H9 (cell line): ENCODE measurements around the gene ACTN3. TPM values are rescaled to one million over a fixed set of nuclear protein-coding genes. Genes with fewer than 3 reads are reported as not detected.

Source experiments
- DNase-seq: peaks from one replicate; pipeline ENCODE4 v3.0.0-alpha.2; 2017
- H2AFZ ChIP-seq: one replicate; pipeline ENCODE4 v1.6.1; 2013; ENCODE audit warnings: mild to moderate bottlenecking, low read length, control low read depth, moderate library complexity
- H2AK5ac ChIP-seq: 2 replicates; pipeline ENCODE4 v1.6.1; 2013; ENCODE audit warnings: low read length, control low read depth, mixed read lengths; ENCODE audit not compliant: insufficient read length
- H2BK120ac ChIP-seq: one replicate; pipeline ENCODE4 v1.6.1; 2013; ENCODE audit warnings: low read depth, mild to moderate bottlenecking, low read length, control low read depth, inconsistent platforms; ENCODE audit not compliant: poor library complexity, severe bottlenecking
- H2BK12ac ChIP-seq: 2 replicates; pipeline ENCODE4 v1.6.1; 2013; ENCODE audit warnings: low read length, control low read depth, mixed read lengths, low read depth; ENCODE audit not compliant: insufficient read length
- H2BK15ac ChIP-seq: 2 replicates; pipeline ENCODE4 v1.6.1; 2013; ENCODE audit warnings: low read depth, low read length, control low read depth
- H2BK20ac ChIP-seq: one replicate; pipeline ENCODE4 v1.6.1; 2013; ENCODE audit warnings: low read depth, mild to moderate bottlenecking, low read length, control low read depth, inconsistent platforms; ENCODE audit not compliant: poor library complexity, severe bottlenecking
- H2BK5ac ChIP-seq: 2 replicates; pipeline ENCODE4 v1.6.1; 2013; ENCODE audit warnings: low read length, control low read depth, mixed read lengths; ENCODE audit not compliant: insufficient read length
- H3K14ac ChIP-seq: 2 replicates; pipeline ENCODE4 v1.6.1; 2013; ENCODE audit warnings: low read length, control low read depth; ENCODE audit not compliant: insufficient read depth
- H3K18ac ChIP-seq: 2 replicates; pipeline ENCODE4 v1.6.1; 2013; ENCODE audit warnings: low read depth, mild to moderate bottlenecking, mixed read lengths, low read length, control low read depth; ENCODE audit not compliant: insufficient read length
- H3K23ac ChIP-seq: 2 replicates; pipeline ENCODE4 v1.6.1; 2013; ENCODE audit warnings: low read length, control low read depth, mixed read lengths, low read depth; ENCODE audit not compliant: insufficient read length
- H3K23me2 ChIP-seq: 2 replicates; pipeline ENCODE4 v1.6.1; 2013; ENCODE audit warnings: low read depth, mild to moderate bottlenecking, mixed read lengths, low read length, control low read depth; ENCODE audit not compliant: insufficient read length, poor library complexity, severe bottlenecking
- H3K27ac ChIP-seq: 2 replicates; pipeline ENCODE4 v1.5.1; 2013; ENCODE audit warnings: low read length, control low read depth, mixed read lengths, low read depth; ENCODE audit not compliant: insufficient read length
- H3K27me3 ChIP-seq: 2 replicates; pipeline ENCODE4 v1.6.1; 2013; ENCODE audit warnings: low read length, control low read depth, inconsistent platforms; ENCODE audit not compliant: insufficient read depth
- H3K4ac ChIP-seq: 2 replicates; pipeline ENCODE4 v1.6.1; 2013; ENCODE audit warnings: low read depth, mild to moderate bottlenecking, control low read depth, inconsistent platforms, low read length, moderate library complexity
- H3K4me1 ChIP-seq: 2 replicates; pipeline ENCODE4 v1.6.1; 2013; ENCODE audit warnings: low read length, control low read depth, inconsistent platforms; ENCODE audit not compliant: insufficient read depth
- H3K4me2 ChIP-seq: 2 replicates; pipeline ENCODE4 v1.6.1; 2013; ENCODE audit warnings: low read length, control low read depth, mixed read lengths; ENCODE audit not compliant: insufficient read length, insufficient read depth
- H3K56ac ChIP-seq: 2 replicates; pipeline ENCODE4 v1.6.1; 2013; ENCODE audit warnings: low read depth, mild to moderate bottlenecking, mixed read lengths, low read length, control low read depth; ENCODE audit not compliant: insufficient read length
- H3K79me1 ChIP-seq: 2 replicates; pipeline ENCODE4 v1.6.1; 2013; ENCODE audit warnings: low read depth, mild to moderate bottlenecking, moderate library complexity, low read length, control low read depth, inconsistent platforms; ENCODE audit not compliant: insufficient read depth, poor library complexity, severe bottlenecking
- H3K79me2 ChIP-seq: 2 replicates; pipeline ENCODE4 v1.6.1; 2013; ENCODE audit warnings: low read length, control low read depth, inconsistent platforms; ENCODE audit not compliant: insufficient read depth
- H3K9ac ChIP-seq: 2 replicates; pipeline ENCODE4 v1.6.1; 2013; ENCODE audit warnings: low read length, control low read depth, mixed read lengths; ENCODE audit not compliant: insufficient read length; ENCODE audit errors: extremely low read depth
- H3K9me3 ChIP-seq: one replicate; pipeline ENCODE4 v1.6.1; 2013; ENCODE audit warnings: low read depth, low read length, inconsistent platforms; ENCODE audit not compliant: control insufficient read depth
- H3T11ph ChIP-seq: one replicate; pipeline ENCODE4 v1.6.1; 2013; ENCODE audit warnings: mild to moderate bottlenecking, low read length, control low read depth, inconsistent platforms
- H4K20me1 ChIP-seq: one replicate; pipeline ENCODE4 v1.6.1; 2013; ENCODE audit not compliant: control insufficient read depth, insufficient read length, insufficient read depth
- H4K5ac ChIP-seq: 2 replicates; pipeline ENCODE4 v1.6.1; 2013; ENCODE audit warnings: low read depth, mild to moderate bottlenecking, mixed read lengths, low read length, control low read depth; ENCODE audit not compliant: insufficient read length
- H4K8ac ChIP-seq: replicated peaks from 2 replicates; pipeline ENCODE4 v1.6.1; 2013; ENCODE audit warnings: low read length, control low read depth, mixed read lengths, low read depth; ENCODE audit not compliant: insufficient read length
- H4K91ac ChIP-seq: 2 replicates; pipeline ENCODE4 v1.6.1; 2013; ENCODE audit warnings: low read depth, mild to moderate bottlenecking, moderate library complexity, mixed read lengths, low read length, control low read depth; ENCODE audit not compliant: insufficient read length
- H3K27ac Mint-ChIP-seq, 3 experiments: 2 replicates in 2 of 3; 3 replicates in 1 of 3; pipeline ENCODE4 v1.8.0; 2020 to 2021; ENCODE audit warnings: mixed read lengths in 3 of 3, mild to moderate bottlenecking in 1 of 3, moderate library complexity in 1 of 3
- H3K27me3 Mint-ChIP-seq: 2 replicates; pipeline ENCODE4 v1.8.0; 2021; ENCODE audit warnings: low read depth, mild to moderate bottlenecking, moderate library complexity, mixed read lengths
- H3K36me3 Mint-ChIP-seq, 3 experiments: 2 replicates in 2 of 3; 3 replicates in 1 of 3; pipeline ENCODE4 v1.8.0; 2020 to 2021; ENCODE audit warnings: low read depth in 3 of 3, mixed read lengths in 3 of 3; ENCODE audit not compliant: insufficient read depth in 1 of 3
- H3K4me1 Mint-ChIP-seq, 2 experiments: 2 replicates each; pipeline ENCODE4 v1.8.0; 2020; ENCODE audit warnings: mixed read lengths in 2 of 2
- H3K4me3 Mint-ChIP-seq, 2 experiments: 2 replicates in 1 of 2; 3 replicates in 1 of 2; pipeline ENCODE4 v1.8.0; 2020 to 2021; ENCODE audit warnings: mild to moderate bottlenecking in 2 of 2, mixed read lengths in 2 of 2, moderate library complexity in 1 of 2
- H3K9me3 Mint-ChIP-seq, 2 experiments: 2 replicates in 1 of 2; 3 replicates in 1 of 2; pipeline ENCODE4 v1.8.0; 2020; ENCODE audit warnings: mild to moderate bottlenecking in 2 of 2, mixed read lengths in 2 of 2, moderate library complexity in 1 of 2
- WGBS: extraction: QIAGEN DNeasy Blood & Tissue Kit; methylation state at CpG from one replicate; pipeline ENCODE4 v1.1.7; 2013; ENCODE audit warnings: missing lambda C conversion rate, low lambda C conversion rate, mixed read lengths; ENCODE audit not compliant: insufficient read length; ENCODE audit errors: extremely low coverage; 5-methylcytosine and 5-hydroxymethylcytosine counted together
- total RNA-seq: library from RNA; stranded (reverse); gene quantifications from 2 replicates; pipeline ENCODE4 v1.2.1, GENCODE V29; 2021
- TF ChIP-seq, protein P1 (sequence below): fragments of 200-600 bp; sonication (generic); conservative IDR thresholded peaks from 3 replicates; pipeline ENCODE4 v1.8.0; 2021; ENCODE audit warnings: antibody characterized with exemption, mild to moderate bottlenecking

Gene ACTN3
- total RNA-seq, 1 experiment from 2014 or later: 45.7 TPM

DNA sequence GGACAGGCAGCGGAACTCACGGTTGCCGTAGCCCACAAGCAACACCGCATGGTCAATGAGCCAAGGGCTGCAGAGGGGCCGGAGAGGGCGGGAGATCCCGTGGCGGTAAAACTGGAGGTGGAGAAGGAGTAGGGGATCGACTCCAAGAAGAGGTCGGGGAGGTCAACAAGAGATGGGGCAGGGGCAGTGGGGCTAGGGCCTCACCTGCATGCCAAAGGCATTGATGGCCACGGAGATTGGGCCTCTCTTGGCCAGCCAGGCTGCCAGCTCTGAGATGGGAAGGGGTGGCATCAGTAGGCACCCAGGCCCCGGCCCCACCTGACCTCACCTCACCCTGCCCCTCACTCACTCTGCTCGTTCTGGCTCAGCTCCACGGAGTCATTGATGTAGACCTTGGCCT is 17.8 kb downstream of the ACTN3 start:
- peaks cover 2% of the 10 kb centered on the region for H3K27me3 Mint-ChIP-seq
- Histone ChIP-seq H3K9me3 (no peaks in the 10 kb centered on the region), H2AK5ac (no peak overlapping the region), H2BK120ac (no peak overlapping the region), H4K5ac (no peak overlapping the region), H3K56ac (no peak overlapping the region), H3K27ac (no peak overlapping the region), H3K79me2 (no peaks in the 10 kb centered on the region), H3K23ac (no peak overlapping the region), H2BK5ac (no peak overlapping the region), H3K79me1 (no peaks in the 10 kb centered on the region), H3K4ac (no peak overlapping the region), H2AFZ (no peak overlapping the region), H3K18ac (no peak overlapping the region), H4K20me1 (no peaks in the 10 kb centered on the region), H2BK20ac (no peak overlapping the region), H3K9ac (no peak overlapping the region), H4K8ac (no peak overlapping the region), H3K4me1 (no peaks in the 10 kb centered on the region; the same call in 1 of the 2 replicates), H2BK12ac (no peak overlapping the region), H3K23me2 (no peaks in the 10 kb centered on the region), H3K27me3 (no peaks in the 10 kb centered on the region), H3T11ph (no peak overlapping the region), H4K91ac (no peak overlapping the region), H2BK15ac (no peak overlapping the region), H3K4me2 (no peak overlapping the region), H3K14ac (no peak overlapping the region)
- DNase-seq: no peak
- H3K9me3 Mint-ChIP-seq: no peaks in the 10 kb centered on the region
- no CpG with 5 or more reads among the region's 14 CpGs for WGBS
- H3K4me3 Mint-ChIP-seq: no peak overlapping the region
- peak overlapping the region; percentile 52 to 84 (median 79); a peak in 5 of 7 replicates for H3K27ac Mint-ChIP-seq
- TF ChIP-seq, protein P1, sequence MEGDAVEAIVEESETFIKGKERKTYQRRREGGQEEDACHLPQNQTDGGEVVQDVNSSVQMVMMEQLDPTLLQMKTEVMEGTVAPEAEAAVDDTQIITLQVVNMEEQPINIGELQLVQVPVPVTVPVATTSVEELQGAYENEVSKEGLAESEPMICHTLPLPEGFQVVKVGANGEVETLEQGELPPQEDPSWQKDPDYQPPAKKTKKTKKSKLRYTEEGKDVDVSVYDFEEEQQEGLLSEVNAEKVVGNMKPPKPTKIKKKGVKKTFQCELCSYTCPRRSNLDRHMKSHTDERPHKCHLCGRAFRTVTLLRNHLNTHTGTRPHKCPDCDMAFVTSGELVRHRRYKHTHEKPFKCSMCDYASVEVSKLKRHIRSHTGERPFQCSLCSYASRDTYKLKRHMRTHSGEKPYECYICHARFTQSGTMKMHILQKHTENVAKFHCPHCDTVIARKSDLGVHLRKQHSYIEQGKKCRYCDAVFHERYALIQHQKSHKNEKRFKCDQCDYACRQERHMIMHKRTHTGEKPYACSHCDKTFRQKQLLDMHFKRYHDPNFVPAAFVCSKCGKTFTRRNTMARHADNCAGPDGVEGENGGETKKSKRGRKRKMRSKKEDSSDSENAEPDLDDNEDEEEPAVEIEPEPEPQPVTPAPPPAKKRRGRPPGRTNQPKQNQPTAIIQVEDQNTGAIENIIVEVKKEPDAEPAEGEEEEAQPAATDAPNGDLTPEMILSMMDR: no peak
- H3K36me3 Mint-ChIP-seq: peaks cover 4 to 48% (median 40%) of the 10 kb centered on the region in 3 experiments
- H3K4me1 Mint-ChIP-seq: peaks cover 10 to 13% of the 10 kb centered on the region in 2 experiments
